BLaER1 treated with 17β-estradiol and CSF1 and Interleukin-3, amounts not matched to agents 10 nM and 100 nM (cell line): ENCODE measurements around the gene PCDHA2.
A peak's percentile ranks its signal among the peaks of the same experiment; 100 is the strongest.
"Not testable (repeated sequence)": the region's sequence is repeated elsewhere in the genome, so short reads cannot be mapped to it uniquely, and the experiment has no call there.

Experiments
- H3K27ac ChIP-seq, 11 experiments: shearing (Covaris generic); formaldehyde crosslinking; 2 replicates each; pipeline ENCODE4 v1.8.1; 2022
- H3K27me3 ChIP-seq, 11 experiments: shearing (Covaris generic); formaldehyde crosslinking; 2 replicates each; pipeline ENCODE4 v1.8.1; 2022
- H3K36me3 ChIP-seq, 11 experiments: shearing (Covaris generic); formaldehyde crosslinking; 2 replicates each; pipeline ENCODE4 v1.8.1; 2022
- H3K4me1 ChIP-seq, 10 experiments: shearing (Covaris generic); formaldehyde crosslinking; 2 replicates each; pipeline ENCODE4 v1.8.1; 2022
- H3K4me2 ChIP-seq, 11 experiments: shearing (Covaris generic); formaldehyde crosslinking; 2 replicates each; pipeline ENCODE4 v1.8.1; 2022
- H3K4me3 ChIP-seq, 10 experiments: shearing (Covaris generic); formaldehyde crosslinking; 2 replicates each; pipeline ENCODE4 v1.8.1; 2022
- H3K9ac ChIP-seq, 11 experiments: shearing (Covaris generic); formaldehyde crosslinking; 2 replicates each; pipeline ENCODE4 v1.8.1; 2022
- H3K9me3 ChIP-seq, 11 experiments: shearing (Covaris generic); formaldehyde crosslinking; replicated peaks in 1 of 11; 2 replicates each; pipeline ENCODE4 v1.8.1; 2022
- H4K20me1 ChIP-seq, 11 experiments: shearing (Covaris generic); formaldehyde crosslinking; 2 replicates each; pipeline ENCODE4 v1.8.1; 2022
- Cebpa-rat ChIP-seq, 11 experiments: shearing (Covaris generic); IDR thresholded peaks; 2 replicates each; pipeline ENCODE4 v1.8.1; 2022

Gene PCDHA2

GRCh38 chr5:140791089-140791488 is 3.6 kb upstream of the PCDHA2 start:
- H3K9me3 ChIP-seq: peaks cover 88 to 100% (median 96%) of the 10 kb centered on the region in 11 experiments
- H4K20me1 ChIP-seq: no peaks in the 10 kb centered on the region
- H3K9ac ChIP-seq: no peak overlapping the region
- TF ChIP-seq Cebpa-rat (IDR thresholded peaks at IDR 0.05): 0 out of 22 replicates have a peak, but pooled peaks of 3 of the 11 experiments have one; percentile 14 to 33 (median 14)
- H3K4me3 ChIP-seq: no peak overlapping the region
- no peak overlapping the region for H3K4me2 ChIP-seq
- no peaks in the 10 kb centered on the region for H3K27me3 ChIP-seq
- H3K27ac ChIP-seq: no peak overlapping the region
- 0 out of 20 replicates have a peak, but pooled peaks cover 0 to 4% (median 0%) of the 10 kb centered on the region in 10 experiments for H3K4me1 ChIP-seq
- no peaks in the 10 kb centered on the region; a peak in 1 of 22 replicates for H3K36me3 ChIP-seq

GRCh38 chr5:140795259-140795641 is 598 bp downstream of the PCDHA2 start:
- H3K4me3 ChIP-seq: no peak overlapping the region
- H3K27me3 ChIP-seq: no peaks in the 10 kb centered on the region
- H3K27ac ChIP-seq: no peak overlapping the region
- H3K4me1 ChIP-seq: 0 out of 20 replicates have a peak, but pooled peaks cover 0 to 4% (median 0%) of the 10 kb centered on the region in 10 experiments
- peaks cover 60 to 100% (median 79%) of the 10 kb centered on the region in 11 experiments for H3K9me3 ChIP-seq
- no peaks in the 10 kb centered on the region for H3K36me3 ChIP-seq
- TF ChIP-seq Cebpa-rat (IDR thresholded peaks at IDR 0.05): no peak
- no peak overlapping the region for H3K4me2 ChIP-seq
- H4K20me1 ChIP-seq: no peaks in the 10 kb centered on the region
- no peak overlapping the region for H3K9ac ChIP-seq

- H3K27ac ChIP-seq, H3K4me2 ChIP-seq, H3K27me3 ChIP-seq, H3K4me1 ChIP-seq, H4K20me1 ChIP-seq, H3K4me3 ChIP-seq, H3K36me3 ChIP-seq, H3K9ac ChIP-seq: not testable (repeated sequence)
- peaks cover 61 to 100% (median 76%) of the 10 kb centered on the region in 11 experiments for H3K9me3 ChIP-seq
Measured at GRCh38 chr5:140796072-140796717, 1.5 kb downstream of the PCDHA2 start.

- Histone ChIP-seq H3K27me3 (no peaks in the 10 kb centered on the region), H3K4me1 (no peaks in the 10 kb centered on the region), H3K9me3 (peaks cover 62 to 100% (median 76%) of the 10 kb centered on the region in 11 experiments), H3K27ac (no peak overlapping the region), H3K36me3 (no peaks in the 10 kb centered on the region), H3K4me3 (no peak overlapping the region; a peak in 1 of 20 replicates), H3K9ac (no peak overlapping the region), H4K20me1 (no peaks in the 10 kb centered on the region), H3K4me2 (no peak overlapping the region)
- no peak for TF ChIP-seq Cebpa-rat (IDR thresholded peaks at IDR 0.05)
Measured at GRCh38 chr5:140796718-140797095, 2.1 kb downstream of the PCDHA2 start.

GRCh38 chr5:140800816-140801493 is 6.3 kb downstream of the PCDHA2 start, which contains the start of gene PCDHA3:
Gene PCDHA3, plus strand, starts transcription at chr5:140801057.
- Histone ChIP-seq H3K27ac (no peak within 1 kb of the TSS), H3K4me2 (no peak within 1 kb of the TSS), H3K4me3 (no peak within 1 kb of the TSS), H3K9me3 (peaks cover 42 to 96% (median 60%) of the 10 kb centered on the region in 11 experiments), H3K36me3 (no peaks in the 10 kb centered on the region; a peak in 1 of 22 replicates), H4K20me1 (no peaks in the 10 kb centered on the region), H3K4me1 (no peaks in the 10 kb centered on the region), H3K27me3 (no peaks in the 10 kb centered on the region), H3K9ac (no peak within 1 kb of the TSS)
- no peak for TF ChIP-seq Cebpa-rat (IDR thresholded peaks at IDR 0.05)

- Histone ChIP-seq H3K4me3 (no peak overlapping the region), H3K9me3 (peaks cover 41 to 96% (median 59%) of the 10 kb centered on the region in 11 experiments), H3K27me3 (no peaks in the 10 kb centered on the region), H3K4me2 (no peak overlapping the region), H3K27ac (no peak overlapping the region), H3K9ac (no peak overlapping the region), H3K4me1 (no peaks in the 10 kb centered on the region), H4K20me1 (no peaks in the 10 kb centered on the region), H3K36me3 (no peaks in the 10 kb centered on the region; a peak in 1 of 22 replicates)
- TF ChIP-seq Cebpa-rat (IDR thresholded peaks at IDR 0.05): no peak
Measured at GRCh38 chr5:140801494-140801841, 6.8 kb downstream of the PCDHA2 start.

GRCh38 chr5:140802381-140802780 is 7.7 kb downstream of the PCDHA2 start:
- not testable (repeated sequence) for H3K4me2 ChIP-seq, H3K4me1 ChIP-seq, H3K4me3 ChIP-seq, H3K27me3 ChIP-seq, H3K36me3 ChIP-seq, H3K27ac ChIP-seq, H3K9ac ChIP-seq, H4K20me1 ChIP-seq
- H3K9me3 ChIP-seq: peaks cover 42 to 96% (median 61%) of the 10 kb centered on the region in 11 experiments

- Histone ChIP-seq H4K20me1 (no peaks in the 10 kb centered on the region), H3K36me3 (no peaks in the 10 kb centered on the region; a peak in 1 of 22 replicates), H3K9me3 (peaks cover 46 to 96% (median 62%) of the 10 kb centered on the region in 11 experiments), H3K4me2 (no peak overlapping the region), H3K4me1 (no peaks in the 10 kb centered on the region), H3K9ac (no peak overlapping the region), H3K27ac (no peak overlapping the region), H3K4me3 (no peak overlapping the region), H3K27me3 (no peaks in the 10 kb centered on the region)
- TF ChIP-seq Cebpa-rat (IDR thresholded peaks at IDR 0.05): no peak
Measured at GRCh38 chr5:140802781-140803271, 8.2 kb downstream of the PCDHA2 start.

- no peaks in the 10 kb centered on the region for H4K20me1 ChIP-seq
- H3K9me3 ChIP-seq: peaks cover 48 to 77% (median 59%) of the 10 kb centered on the region in 11 experiments
- TF ChIP-seq Cebpa-rat (IDR thresholded peaks at IDR 0.05): no peak
- H3K4me2 ChIP-seq: no peak within 1 kb of the TSS
- H3K9ac ChIP-seq: no peak within 1 kb of the TSS
- H3K27ac ChIP-seq: no peak within 1 kb of the TSS
- H3K4me1 ChIP-seq: no peaks in the 10 kb centered on the region
- H3K36me3 ChIP-seq: no peaks in the 10 kb centered on the region; a peak in 1 of 22 replicates
- no peaks in the 10 kb centered on the region for H3K27me3 ChIP-seq
- no peak within 1 kb of the TSS for H3K4me3 ChIP-seq
Measured at GRCh38 chr5:140806834-140807775, 12.5 kb downstream of the PCDHA2 start, which contains the start of gene PCDHA4. Gene PCDHA4, plus strand, starts transcription at chr5:140807068.

GRCh38 chr5:140808241-140808888 is 13.7 kb downstream of the PCDHA2 start:
- peaks cover 36 to 77% (median 46%) of the 10 kb centered on the region in 11 experiments for H3K9me3 ChIP-seq
- H3K4me3 ChIP-seq, H4K20me1 ChIP-seq, H3K9ac ChIP-seq, H3K4me1 ChIP-seq, H3K27me3 ChIP-seq, H3K27ac ChIP-seq, H3K4me2 ChIP-seq, H3K36me3 ChIP-seq: not testable (repeated sequence)
